H1 (cell line): ENCODE data around the gene BCL2L1.

Experiments used
- CTCF ChIP-seq, 3 experiments: IDR thresholded peaks; 1 replicate in 2 of 3; 2 replicates in 1 of 3; pipeline versions ENCODE4 v1.5.1 to v1.6.1; 2011; ENCODE audit warnings: low read length in 3 of 3, mild to moderate bottlenecking in 3 of 3, inconsistent platforms in 2 of 3, low read depth in 1 of 3, moderate library complexity in 1 of 3; ENCODE audit not compliant: insufficient read depth in 1 of 3; ENCODE audit errors: control extremely low read depth in 1 of 3
- POLR2AphosphoS5 ChIP-seq: IDR thresholded peaks from 2 replicates; pipeline ENCODE4 v1.6.1; 2011; ENCODE audit warnings: low read depth, low read length
- RXRA ChIP-seq: IDR thresholded peaks from 2 replicates; pipeline ENCODE4 v1.6.1; 2011; ENCODE audit warnings: low read depth, mild to moderate bottlenecking, low read length, moderate library complexity; ENCODE audit not compliant: insufficient read depth
- SAP30 ChIP-seq: fragments of 300-600 bp; sonication (generic); IDR thresholded peaks from 2 replicates; pipeline ENCODE4 v1.7.1; 2012; ENCODE audit warnings: low read length, moderate library complexity, mild to moderate bottlenecking, inconsistent platforms; ENCODE audit not compliant: insufficient read depth, insufficient replicate concordance
- SRF ChIP-seq: IDR thresholded peaks from 2 replicates; pipeline ENCODE4 v1.6.1; 2011; ENCODE audit warnings: mild to moderate bottlenecking, low read depth, low read length, moderate library complexity
- TCF12 ChIP-seq: IDR thresholded peaks from 2 replicates; pipeline ENCODE4 v1.6.1; 2011; ENCODE audit warnings: low read depth, mild to moderate bottlenecking, low read length

GRCh38 chr20:31682352-31682751 lies 40.3 kb downstream of the BCL2L1 start:
- no peak for TF ChIP-seq SRF
- TF ChIP-seq RXRA: no peak
- TF ChIP-seq POLR2AphosphoS5: no peak
- no peak for TF ChIP-seq CTCF (IDR thresholded peaks at IDR 0.05; ENCODE audit: control extremely low read depth in 1 of 3, insufficient read depth in 1 of 3, low read depth in 1 of 3, low read length in 3 of 3)
- TF ChIP-seq SAP30: no peak
- no peak for TF ChIP-seq TCF12
